ENCODE measurements around the gene FAHD2B. TPM values are rescaled to one million over a fixed set of nuclear protein-coding genes. Genes with fewer than 3 reads are reported as not detected.
"Not testable (repeated sequence)": the region's sequence is repeated elsewhere in the genome, so short reads cannot be mapped to it uniquely, and the experiment has no call there.

FAHD2B gene
- polyA plus RNA-seq, 1 donor from 2014 or later, result 23.8 TPM

DNA sequence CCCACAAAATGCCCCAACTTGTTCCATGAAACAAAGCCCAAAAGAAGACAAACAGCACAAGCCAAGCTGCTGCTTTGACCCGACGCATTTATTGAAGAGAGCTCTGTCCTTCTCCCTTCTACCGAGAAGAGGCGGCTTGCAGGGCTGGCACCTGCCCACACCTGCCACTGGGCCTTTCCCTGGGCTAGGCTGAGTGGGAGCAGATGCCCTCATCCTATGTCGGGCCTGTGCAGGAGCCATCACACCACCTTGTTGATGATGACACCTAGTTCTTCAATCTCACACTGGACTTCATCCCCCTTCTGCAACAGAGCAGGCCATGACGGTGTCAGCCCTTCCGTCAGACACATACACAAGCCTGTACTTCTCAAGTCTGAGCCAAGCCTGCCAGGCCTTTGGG, 11.2 kb downstream of the FAHD2B start:
- not testable (repeated sequence) for H3K27ac ChIP-seq (ENCODE audit: low read length); H3K36me3 ChIP-seq (ENCODE audit: insufficient read depth, low read length); H3K4me3 ChIP-seq (ENCODE audit: low read length); H3F3A ChIP-seq (ENCODE audit: insufficient read depth, low read length, poor library complexity, severe bottlenecking); H3K27me3 ChIP-seq (ENCODE audit: insufficient read depth, low read depth, low read length); H3K4me2 ChIP-seq (ENCODE audit: low read length); H3K9ac ChIP-seq (ENCODE audit: low read length); H2AFZ ChIP-seq (ENCODE audit: low read depth, low read length); H3K9me3 ChIP-seq (ENCODE audit: low read length); H3K79me2 ChIP-seq (replicated peaks; ENCODE audit: insufficient read depth, low read length); H3K9me2 ChIP-seq (ENCODE audit: insufficient read depth, low read length); H4K20me1 ChIP-seq (ENCODE audit: insufficient read depth)

DNA sequence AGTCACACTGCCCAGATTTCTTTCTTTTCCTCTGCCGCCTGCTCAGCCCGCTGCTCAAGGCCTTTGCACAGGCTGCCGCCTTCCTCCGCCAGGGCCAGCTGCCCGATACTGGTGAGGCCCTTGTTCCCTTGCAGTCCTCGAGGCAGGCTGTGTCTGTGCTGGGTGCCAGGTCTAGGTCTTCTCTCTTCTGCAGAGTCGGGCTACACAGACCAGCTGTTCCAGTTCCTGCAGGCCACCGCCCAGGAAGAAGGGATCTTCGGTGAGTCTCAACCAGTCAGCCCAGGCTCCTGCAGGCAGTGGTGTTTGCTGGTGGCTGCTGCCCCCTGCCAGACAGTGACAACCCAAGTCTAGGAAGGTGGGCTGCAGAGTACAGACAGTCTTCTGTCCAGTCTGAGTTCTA, 12.5 kb downstream of the FAHD2B start:
- not testable (repeated sequence) for H3K27me3 ChIP-seq (ENCODE audit: insufficient read depth, low read depth, low read length); H3K79me2 ChIP-seq (replicated peaks; ENCODE audit: insufficient read depth, low read length); H3K4me3 ChIP-seq (ENCODE audit: low read length); H3K27ac ChIP-seq (ENCODE audit: low read length); H3F3A ChIP-seq (ENCODE audit: insufficient read depth, low read length, poor library complexity, severe bottlenecking); H2AFZ ChIP-seq (ENCODE audit: low read depth, low read length); H3K9me3 ChIP-seq (ENCODE audit: low read length); H3K9ac ChIP-seq (ENCODE audit: low read length); H4K20me1 ChIP-seq (ENCODE audit: insufficient read depth); H3K4me2 ChIP-seq (ENCODE audit: low read length); H3K9me2 ChIP-seq (ENCODE audit: insufficient read depth, low read length); H3K36me3 ChIP-seq (ENCODE audit: insufficient read depth, low read length)

GRCh38 chr2:97080855-97081254, 13.8 kb downstream of the FAHD2B start:
- H3K27ac ChIP-seq (ENCODE audit: low read length); H3K9ac ChIP-seq (ENCODE audit: low read length); H3K36me3 ChIP-seq (ENCODE audit: insufficient read depth, low read length); H3K79me2 ChIP-seq (replicated peaks; ENCODE audit: insufficient read depth, low read length); H3F3A ChIP-seq (ENCODE audit: insufficient read depth, low read length, poor library complexity, severe bottlenecking); H3K9me2 ChIP-seq (ENCODE audit: insufficient read depth, low read length); H3K27me3 ChIP-seq (ENCODE audit: insufficient read depth, low read depth, low read length); H3K4me3 ChIP-seq (ENCODE audit: low read length); H3K9me3 ChIP-seq (ENCODE audit: low read length); H3K4me2 ChIP-seq (ENCODE audit: low read length); H4K20me1 ChIP-seq (ENCODE audit: insufficient read depth); H2AFZ ChIP-seq (ENCODE audit: low read depth, low read length): not testable (repeated sequence)

DNA sequence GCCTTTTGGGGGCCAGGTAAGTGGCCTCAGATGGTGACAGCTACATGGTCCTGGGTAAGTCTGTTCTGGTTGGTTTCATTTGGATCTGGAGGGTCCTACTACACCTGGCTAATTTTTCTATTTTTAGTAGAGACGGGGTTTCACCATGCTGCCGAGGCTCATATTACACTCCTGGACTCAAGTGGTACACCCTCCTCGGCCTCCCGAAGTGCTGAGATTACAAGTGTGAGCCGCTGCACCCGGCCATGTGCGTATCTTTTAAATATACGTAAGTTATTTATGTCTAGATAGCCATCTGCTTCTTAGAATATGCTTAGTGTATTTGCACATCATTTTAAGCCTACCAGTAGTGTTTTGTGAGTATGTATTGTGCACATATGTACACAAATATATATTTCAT, 17.5 kb downstream of the FAHD2B start:
- not testable (repeated sequence) for H3K9ac ChIP-seq (ENCODE audit: low read length); H4K20me1 ChIP-seq (ENCODE audit: insufficient read depth)

GRCh38 chr2:97070915-97071314, 23.8 kb downstream of the FAHD2B start:
- H3F3A ChIP-seq (ENCODE audit: insufficient read depth, low read length, poor library complexity, severe bottlenecking); H3K4me2 ChIP-seq (ENCODE audit: low read length); H3K9ac ChIP-seq (ENCODE audit: low read length); H3K27ac ChIP-seq (ENCODE audit: low read length); H3K4me3 ChIP-seq (ENCODE audit: low read length); H3K9me3 ChIP-seq (ENCODE audit: low read length); H3K9me2 ChIP-seq (ENCODE audit: insufficient read depth, low read length); H3K79me2 ChIP-seq (replicated peaks; ENCODE audit: insufficient read depth, low read length); H3K36me3 ChIP-seq (ENCODE audit: insufficient read depth, low read length); H3K27me3 ChIP-seq (ENCODE audit: insufficient read depth, low read depth, low read length); H2AFZ ChIP-seq (ENCODE audit: low read depth, low read length); H4K20me1 ChIP-seq (ENCODE audit: insufficient read depth): not testable (repeated sequence)

More for the DNA sequence above, 17.5 kb downstream of the FAHD2B start:
- H3K4me3 ChIP-seq (ENCODE audit: low read length); H3K9me3 ChIP-seq (ENCODE audit: low read length); H3K4me2 ChIP-seq (ENCODE audit: low read length); H3K79me2 ChIP-seq (replicated peaks; ENCODE audit: insufficient read depth, low read length); H3K27ac ChIP-seq (ENCODE audit: low read length); H2AFZ ChIP-seq (ENCODE audit: low read depth, low read length); H3K36me3 ChIP-seq (ENCODE audit: insufficient read depth, low read length); H3F3A ChIP-seq (ENCODE audit: insufficient read depth, low read length, poor library complexity, severe bottlenecking); H3K27me3 ChIP-seq (ENCODE audit: insufficient read depth, low read depth, low read length); H3K9me2 ChIP-seq (ENCODE audit: insufficient read depth, low read length): not testable (repeated sequence)

GRCh38 chr2:97068722-97069121, 26.0 kb downstream of the FAHD2B start:
- not testable (repeated sequence) for H3F3A ChIP-seq (ENCODE audit: insufficient read depth, low read length, poor library complexity, severe bottlenecking); H2AFZ ChIP-seq (ENCODE audit: low read depth, low read length); H4K20me1 ChIP-seq (ENCODE audit: insufficient read depth); H3K4me3 ChIP-seq (ENCODE audit: low read length); H3K79me2 ChIP-seq (replicated peaks; ENCODE audit: insufficient read depth, low read length); H3K9me3 ChIP-seq (ENCODE audit: low read length); H3K36me3 ChIP-seq (ENCODE audit: insufficient read depth, low read length); H3K27me3 ChIP-seq (ENCODE audit: insufficient read depth, low read depth, low read length); H3K9me2 ChIP-seq (ENCODE audit: insufficient read depth, low read length); H3K27ac ChIP-seq (ENCODE audit: low read length); H3K4me2 ChIP-seq (ENCODE audit: low read length); H3K9ac ChIP-seq (ENCODE audit: low read length)
